ENCODE data around the gene MINDY4B.

DNA sequence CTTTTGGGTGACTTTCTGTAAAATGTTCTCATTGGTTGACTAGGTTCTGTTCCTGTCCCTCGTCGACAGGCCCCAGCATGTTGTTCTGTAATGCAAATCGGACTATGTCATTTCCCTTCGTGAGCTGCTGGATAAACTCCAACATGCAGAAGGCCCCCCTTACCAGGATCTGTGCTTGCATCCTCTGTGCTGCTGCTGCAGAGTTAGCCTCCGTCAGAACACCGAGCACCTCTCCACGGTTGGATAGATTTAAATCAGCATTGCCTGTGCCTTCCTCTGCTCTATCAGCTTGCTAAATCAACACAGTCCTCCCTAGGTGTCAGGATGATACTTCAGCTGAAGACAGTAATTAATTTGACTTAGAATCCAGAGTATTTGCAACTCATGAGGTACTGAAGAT is 12.7 kb upstream of the MINDY4B start:
- TF ChIP-seq CTCF (IDR thresholded peaks at IDR 0.05) (no peak), POLR2A (IDR thresholded peaks at IDR 0.05) (no peak)
